RWPE1 (cell line): ENCODE results near the gene CDH6.

Source experiments
- CTCF ChIA-PET: fragments of 350-600 bp; sonication (Branson Sonifier 250); formaldehyde crosslinking; extraction: SDS; loops from one replicate; lab custom pipeline; 2021; lab: Yijun Ruan, JAX
- POLR2A ChIA-PET: fragments of 400-600 bp; formaldehyde crosslinking; extraction: SDS; loops from one replicate; lab custom pipeline; 2020; ENCODE audit warnings: antibody characterized with exemption; ENCODE audit not compliant: low non-redundant PET; lab: Yijun Ruan, JAX
- DNase-seq: peaks from one replicate; pipeline ENCODE4 v3.0.0; 2012; ENCODE audit warnings: low spot score
- H3K27ac ChIP-seq: fragments of 450-650 bp; 2 replicates; pipeline ENCODE4 v1.5.1; 2017
- TF ChIP-seq, protein P1 (sequence below): fragments of 450-650 bp; conservative IDR thresholded peaks from 2 replicates; pipeline ENCODE4 v1.5.1; 2017; ENCODE audit warnings: low read depth, mild to moderate bottlenecking

CDH6 gene

DNA sequence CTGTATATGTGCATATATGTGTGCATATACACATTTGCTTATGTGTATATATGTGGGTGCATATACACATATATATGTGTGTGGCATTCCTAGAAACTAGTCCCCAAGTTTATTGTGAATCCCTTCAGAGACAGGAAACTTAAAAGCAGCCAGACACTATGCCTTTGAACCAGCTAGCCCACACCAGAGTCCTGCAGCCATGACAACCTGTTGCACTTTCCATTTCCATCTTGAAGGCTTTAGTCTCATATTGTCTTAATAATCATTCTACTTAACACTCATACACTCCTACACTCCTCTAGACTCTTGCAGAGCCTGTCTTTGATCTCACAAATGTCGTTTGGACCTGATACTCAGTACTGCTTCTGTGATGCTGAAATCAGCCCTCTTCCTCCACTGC lies 34.8 kb upstream of the CDH6 start:
- no peak for DNase-seq
- ChIA-PET POLR2A (no interaction called here), CTCF (interaction anchor here (0.6 kb wide), 1 partner anchor 480 kb away, joined by 3 read pairs; the partner anchor contains the start of gene PDZD2)
- no peak overlapping the region for H3K27ac ChIP-seq
- TF ChIP-seq, protein P1, sequence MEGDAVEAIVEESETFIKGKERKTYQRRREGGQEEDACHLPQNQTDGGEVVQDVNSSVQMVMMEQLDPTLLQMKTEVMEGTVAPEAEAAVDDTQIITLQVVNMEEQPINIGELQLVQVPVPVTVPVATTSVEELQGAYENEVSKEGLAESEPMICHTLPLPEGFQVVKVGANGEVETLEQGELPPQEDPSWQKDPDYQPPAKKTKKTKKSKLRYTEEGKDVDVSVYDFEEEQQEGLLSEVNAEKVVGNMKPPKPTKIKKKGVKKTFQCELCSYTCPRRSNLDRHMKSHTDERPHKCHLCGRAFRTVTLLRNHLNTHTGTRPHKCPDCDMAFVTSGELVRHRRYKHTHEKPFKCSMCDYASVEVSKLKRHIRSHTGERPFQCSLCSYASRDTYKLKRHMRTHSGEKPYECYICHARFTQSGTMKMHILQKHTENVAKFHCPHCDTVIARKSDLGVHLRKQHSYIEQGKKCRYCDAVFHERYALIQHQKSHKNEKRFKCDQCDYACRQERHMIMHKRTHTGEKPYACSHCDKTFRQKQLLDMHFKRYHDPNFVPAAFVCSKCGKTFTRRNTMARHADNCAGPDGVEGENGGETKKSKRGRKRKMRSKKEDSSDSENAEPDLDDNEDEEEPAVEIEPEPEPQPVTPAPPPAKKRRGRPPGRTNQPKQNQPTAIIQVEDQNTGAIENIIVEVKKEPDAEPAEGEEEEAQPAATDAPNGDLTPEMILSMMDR = no peak

DNA sequence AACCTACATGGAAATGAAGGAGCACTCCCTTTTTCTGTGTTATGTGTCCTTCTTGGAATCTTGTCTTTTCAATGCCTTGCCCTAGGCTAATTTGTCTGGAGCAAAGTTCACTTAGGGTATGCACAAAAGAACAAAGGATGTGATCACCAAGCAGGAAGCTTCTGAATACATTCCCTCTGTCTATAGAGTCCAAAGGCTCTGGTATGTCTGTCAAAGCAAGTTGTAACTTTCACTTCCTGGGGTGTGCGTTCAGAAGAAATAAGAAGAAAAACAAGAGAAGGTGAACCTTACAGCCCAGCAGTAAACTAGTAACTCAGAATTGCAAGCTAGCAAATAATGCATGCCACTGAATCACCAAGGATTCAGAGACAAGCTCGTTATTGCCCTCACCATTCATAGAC lies 31.7 kb upstream of the CDH6 start:
- ChIA-PET CTCF (interaction anchor here (0.7 to 0.9 kb wide), 2 partner anchors 18 to 25 kb away, joined by 4 read pairs; no protein-coding TSS in a partner anchor), POLR2A (no interaction called here)

DNA sequence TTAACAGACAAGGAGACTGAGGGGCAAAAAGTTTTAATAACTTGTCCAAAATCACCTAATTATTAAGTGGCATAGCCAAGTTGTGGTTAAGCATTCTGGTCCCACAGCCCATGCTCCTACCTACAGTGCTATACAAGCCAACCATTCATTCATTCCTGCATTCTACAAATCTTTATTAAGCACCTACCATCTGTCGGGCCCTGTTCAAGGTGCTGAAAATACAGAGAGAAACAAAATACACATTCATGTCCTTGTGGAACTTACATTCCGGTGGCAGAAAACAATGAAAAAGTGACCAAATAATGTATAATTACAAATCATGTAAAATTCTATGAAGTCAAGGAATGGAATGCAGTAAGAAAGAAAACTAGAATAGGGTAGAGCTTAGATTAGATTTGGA lies 27.8 kb upstream of the CDH6 start:
- ChIA-PET POLR2A (no interaction called here), CTCF (interaction anchor here (0.7 kb wide), 1 partner anchor 1077 kb away, joined by 3 read pairs; no protein-coding TSS in a partner anchor)
- H3K27ac ChIP-seq = no peak overlapping the region
- no peak for DNase-seq
- TF ChIP-seq, protein P1 = no peak

More for the DNA sequence above, 31.7 kb upstream of the CDH6 start:
- TF ChIP-seq, protein P1 = no peak
- no peak for DNase-seq
- no peak overlapping the region for H3K27ac ChIP-seq

DNA sequence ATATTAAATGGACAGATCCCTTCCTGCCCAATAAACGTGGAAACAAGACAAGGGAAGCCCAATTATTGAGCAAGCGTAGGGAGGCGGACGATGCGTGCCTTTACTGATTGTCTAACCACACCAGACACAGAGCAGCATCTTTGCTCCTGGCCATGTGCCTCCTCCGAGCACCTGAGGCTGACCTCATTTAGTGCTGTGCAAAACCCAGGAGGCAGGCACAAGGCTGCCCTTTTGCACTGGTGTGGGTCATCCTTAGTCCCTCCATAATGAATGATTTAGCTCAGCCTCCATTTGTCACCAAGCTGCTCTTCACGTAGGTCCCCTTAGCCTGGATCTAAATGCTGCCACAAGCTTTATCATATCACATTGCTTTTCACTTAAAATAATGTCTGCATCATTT lies 24.1 kb upstream of the CDH6 start:
- no peak overlapping the region for H3K27ac ChIP-seq
- TF ChIP-seq, protein P1 = no peak
- ChIA-PET POLR2A (no interaction called here), CTCF (interaction anchor here (0.6 kb wide), 1 partner anchor 24 kb away, joined by 7 read pairs; no protein-coding TSS in a partner anchor)
- no peak for DNase-seq

DNA sequence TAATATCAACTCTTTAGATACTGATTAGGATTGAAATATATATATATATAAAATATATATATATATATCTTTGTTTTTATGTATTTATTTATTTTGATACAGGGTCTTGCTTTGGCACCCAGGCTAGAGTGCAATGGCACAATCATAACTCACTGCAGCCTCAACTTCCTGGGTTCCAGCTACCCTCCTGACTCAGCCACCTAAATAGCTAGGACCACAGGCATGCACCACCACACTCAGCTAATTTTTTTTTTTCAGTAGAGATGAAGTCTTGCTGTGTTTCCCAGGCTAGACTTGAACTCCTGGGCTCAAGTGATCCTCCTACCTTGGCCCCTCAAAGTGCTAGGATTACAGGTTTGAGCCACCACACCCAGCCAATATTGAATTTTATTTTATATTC lies 20.6 kb upstream of the CDH6 start:
- ChIA-PET POLR2A (no interaction called here), CTCF (interaction anchor here (0.6 to 0.7 kb wide), 2 partner anchors 9 to 102 kb away, joined by 3 read pairs; no protein-coding TSS in a partner anchor)
- TF ChIP-seq, protein P1 = no peak
- H3K27ac ChIP-seq = no peak overlapping the region
- DNase-seq = no peak

DNA sequence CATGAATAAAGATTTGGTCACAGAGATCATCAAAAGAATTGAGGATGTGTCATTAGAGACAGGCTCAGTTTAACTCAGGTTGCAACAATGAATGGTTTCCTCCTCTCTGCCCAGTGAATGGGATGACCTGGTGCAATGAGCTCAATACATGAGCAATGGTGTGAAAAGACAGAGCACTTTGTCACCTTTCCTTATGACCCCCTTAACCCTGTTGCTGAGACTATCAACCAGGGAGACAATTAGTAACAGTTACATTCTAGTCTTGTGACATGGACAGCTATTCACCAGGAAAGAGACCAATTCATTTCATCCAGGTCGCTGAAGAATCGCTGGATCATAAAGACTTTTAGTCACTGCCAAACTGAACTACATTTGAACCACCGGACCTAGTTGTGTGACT lies 19.9 kb upstream of the CDH6 start:
- no peak overlapping the region for H3K27ac ChIP-seq
- ChIA-PET CTCF (no interaction called here), POLR2A (no interaction called here)
- TF ChIP-seq, protein P1 = no peak
- no peak for DNase-seq
